CD8-positive, alpha-beta memory T cell (primary cell): ENCODE results near the gene HBD. TPM values are rescaled to one million over a fixed set of nuclear protein-coding genes. Genes with fewer than 3 reads are reported as not detected.

Experiments
- CTCF ChIA-PET: fragments of 350-600 bp; sonication (Branson Sonifier 250); formaldehyde crosslinking; loops from one replicate; lab custom pipeline; 2021; ENCODE audit warnings: antibody characterized with exemption; lab: Charles Lee
- POLR2A ChIA-PET: fragments of 350-600 bp; sonication (Branson Sonifier 250); formaldehyde crosslinking; loops from one replicate; lab custom pipeline; 2021; ENCODE audit warnings: antibody characterized with exemption; lab: Charles Lee
- DNase-seq, 5 donors: peaks; one replicate each; pipeline versions ENCODE4 v3.0.0 to v3.0.0-alpha.2; 2020 to 2022; ENCODE audit warnings: mixed read lengths in 1 of 5
- H3K27ac ChIP-seq: one replicate; pipeline ENCODE4 v1.7.0; 2013; ENCODE audit warnings: low read depth, mild to moderate bottlenecking, low read length, moderate library complexity
- H3K27me3 ChIP-seq: 2 replicates; pipeline ENCODE4 v1.7.0; 2013; ENCODE audit warnings: low read length, mild to moderate bottlenecking; ENCODE audit not compliant: insufficient read depth, poor library complexity, severe bottlenecking
- H3K36me3 ChIP-seq: 2 replicates; pipeline ENCODE4 v1.7.0; 2013; ENCODE audit warnings: mild to moderate bottlenecking, low read length, moderate library complexity; ENCODE audit not compliant: insufficient read depth
- H3K4me1 ChIP-seq: 2 replicates; pipeline ENCODE4 v1.7.0; 2013; ENCODE audit warnings: mild to moderate bottlenecking, low read length, moderate library complexity; ENCODE audit not compliant: insufficient read depth
- H3K4me3 ChIP-seq: 2 replicates; pipeline ENCODE4 v1.7.0; 2013; ENCODE audit warnings: mild to moderate bottlenecking, low read length
- H3K9me3 ChIP-seq: 2 replicates; pipeline ENCODE4 v1.7.0; 2013; ENCODE audit warnings: mild to moderate bottlenecking, low read length
- H3K27ac Mint-ChIP-seq, 8 donors: one replicate each; pipeline ENCODE4 v1.8.0; 2020 to 2021; ENCODE audit warnings: mixed read lengths in 8 of 8, mild to moderate bottlenecking in 6 of 8, inconsistent platforms in 3 of 8, moderate library complexity in 3 of 8
- H3K27me3 Mint-ChIP-seq, 2 donors: one replicate each; pipeline ENCODE4 v1.8.0; 2020 to 2021; ENCODE audit warnings: mixed read lengths in 2 of 2, mild to moderate bottlenecking in 1 of 2, moderate library complexity in 1 of 2
- H3K36me3 Mint-ChIP-seq, 3 donors: one replicate each; pipeline ENCODE4 v1.8.0; 2020 to 2021; ENCODE audit warnings: mixed read lengths in 3 of 3, inconsistent platforms in 1 of 3, mild to moderate bottlenecking in 1 of 3
- H3K4me1 Mint-ChIP-seq, 3 donors: one replicate each; pipeline ENCODE4 v1.8.0; 2020 to 2021; ENCODE audit warnings: mixed read lengths in 3 of 3, inconsistent platforms in 1 of 3, mild to moderate bottlenecking in 1 of 3
- H3K4me3 Mint-ChIP-seq, 7 donors: one replicate each; pipeline ENCODE4 v1.8.0; 2020 to 2021; ENCODE audit warnings: mixed read lengths in 7 of 7, mild to moderate bottlenecking in 6 of 7, moderate library complexity in 4 of 7, inconsistent platforms in 2 of 7
- H3K9me3 Mint-ChIP-seq, 5 donors: one replicate each; pipeline ENCODE4 v1.8.0; 2020 to 2022; ENCODE audit warnings: mixed read lengths in 5 of 5, mild to moderate bottlenecking in 3 of 5, moderate library complexity in 2 of 5, inconsistent platforms in 1 of 5
- polyA plus RNA-seq: library from polyadenylated mRNA; unstranded; fragments of 300-500 nt; fragmentation: Illumina TruSeq; gene quantifications from one replicate; pipeline ENCODE4 v1.2.3, GENCODE V29; 2021
- total RNA-seq, 2 experiments: library from RNA; stranded (reverse); gene quantifications; one replicate each; pipeline ENCODE4 v1.2.3, GENCODE V29; 2021

HBD gene
- total and polyA plus RNA-seq, 3 experiments from 2014 or later, result not detected

GRCh38 chr11:5188201-5188600 is 46.1 kb downstream of the HBD start:
- H3K4me1 ChIP-seq, result no peaks in the 10 kb centered on the region
- no peaks in the 10 kb centered on the region for H3K4me1 Mint-ChIP-seq
- no peak overlapping the region for H3K4me3 Mint-ChIP-seq
- H3K27ac Mint-ChIP-seq, result no peak overlapping the region
- H3K4me3 ChIP-seq, result no peak overlapping the region
- ChIA-PET POLR2A (no interaction called here), CTCF (no interaction called here)
- H3K27me3 Mint-ChIP-seq, result no peaks in the 10 kb centered on the region
- DNase-seq, result no peak
- H3K9me3 Mint-ChIP-seq, result peaks cover 3 to 12% (median 8%) of the 10 kb centered on the region in 5 donors
- H3K27me3 ChIP-seq, result no peaks in the 10 kb centered on the region
- H3K9me3 ChIP-seq, result no peaks in the 10 kb centered on the region
- H3K27ac ChIP-seq, result no peak overlapping the region
- no peaks in the 10 kb centered on the region for H3K36me3 Mint-ChIP-seq
- no peaks in the 10 kb centered on the region for H3K36me3 ChIP-seq

Other genes with a start within 250 kb of the HBD start
- not detected for gene OR51L1, start 239.6 kb downstream of the HBD start, total RNA-seq
- gene OR51L1, start 239.6 kb downstream of the HBD start, polyA plus RNA-seq, result not detected
- not detected for gene OR52J3, start 188.0 kb downstream of the HBD start, total RNA-seq
- gene OR52J3, start 188.0 kb downstream of the HBD start, polyA plus RNA-seq, result not detected
- not detected for gene OR52E2, start 174.9 kb downstream of the HBD start, total RNA-seq
- not detected for gene OR52E2, start 174.9 kb downstream of the HBD start, polyA plus RNA-seq
- not detected for gene OR52E1, start 164.9 kb downstream of the HBD start, total RNA-seq
- not detected for gene OR52E1, start 164.9 kb downstream of the HBD start, polyA plus RNA-seq
- not detected for gene OR52A5, start 96.1 kb downstream of the HBD start, total RNA-seq
- gene OR52A5, start 96.1 kb downstream of the HBD start, polyA plus RNA-seq, result not detected
- gene OR52A1, start 79.7 kb downstream of the HBD start, total RNA-seq, result not detected
- not detected for gene OR52A1, start 79.7 kb downstream of the HBD start, polyA plus RNA-seq
- gene OR51V1, start 33.8 kb downstream of the HBD start, total RNA-seq, result not detected
- not detected for gene OR51V1, start 33.8 kb downstream of the HBD start, polyA plus RNA-seq
- gene HBB, start 7.4 kb downstream of the HBD start, total RNA-seq, result not detected
- not detected for gene HBB, start 7.4 kb downstream of the HBD start, polyA plus RNA-seq
- not detected for gene HBG1, start 15.4 kb upstream of the HBD start, total RNA-seq
- gene HBG1, start 15.4 kb upstream of the HBD start, polyA plus RNA-seq, result not detected
- gene HBG2, start 20.3 kb upstream of the HBD start, total RNA-seq, result not detected
- gene HBG2, start 20.3 kb upstream of the HBD start, polyA plus RNA-seq, result not detected
- not detected for gene HBE1, start 35.5 kb upstream of the HBD start, total RNA-seq
- gene HBE1, start 35.5 kb upstream of the HBD start, polyA plus RNA-seq, result not detected
- not detected for gene OR51B4, start 67.5 kb upstream of the HBD start, total RNA-seq
- not detected for gene OR51B4, start 67.5 kb upstream of the HBD start, polyA plus RNA-seq
- gene OR51B2, start 89.8 kb upstream of the HBD start, total RNA-seq, result not detected
- not detected for gene OR51B2, start 89.8 kb upstream of the HBD start, polyA plus RNA-seq
- gene OR51B5, start 109.0 kb upstream of the HBD start, total RNA-seq, result not detected
- gene OR51B5, start 109.0 kb upstream of the HBD start, polyA plus RNA-seq, result not detected
- gene OR51B6, start 117.0 kb upstream of the HBD start, total RNA-seq, result not detected
- not detected for gene OR51B6, start 117.0 kb upstream of the HBD start, polyA plus RNA-seq
- gene OR51M1, start 149.3 kb upstream of the HBD start, total RNA-seq, result not detected
- gene OR51M1, start 149.3 kb upstream of the HBD start, polyA plus RNA-seq, result not detected
- not detected for gene OR51Q1, start 187.6 kb upstream of the HBD start, total RNA-seq
- not detected for gene OR51Q1, start 187.6 kb upstream of the HBD start, polyA plus RNA-seq
- gene OR51I1, start 207.0 kb upstream of the HBD start, total RNA-seq, result not detected
- not detected for gene OR51I1, start 207.0 kb upstream of the HBD start, polyA plus RNA-seq
- not detected for gene OR51I2, start 214.8 kb upstream of the HBD start, total RNA-seq
- gene OR51I2, start 214.8 kb upstream of the HBD start, polyA plus RNA-seq, result not detected